OCI-LY1 (cell line): ENCODE results near the gene NREP.

Experiments used
- EZH2 ChIP-seq: fragments of 200-600 bp; sonication (generic), shearing (Covaris generic); IDR thresholded peaks from 2 replicates; pipeline ENCODE4 v1.8.0; 2017; ENCODE audit warnings: borderline replicate concordance, mixed run types, mild to moderate bottlenecking, antibody characterized with exemption, low read length, moderate library complexity, mixed read lengths
- TF ChIP-seq, protein P1 (sequence below): fragments of 200-600 bp; sonication (generic), shearing (Covaris generic); IDR thresholded peaks from 2 replicates; pipeline ENCODE4 v1.5.1; 2017; ENCODE audit warnings: mild to moderate bottlenecking, antibody characterized with exemption, low read length, moderate library complexity, mixed read lengths

DNA sequence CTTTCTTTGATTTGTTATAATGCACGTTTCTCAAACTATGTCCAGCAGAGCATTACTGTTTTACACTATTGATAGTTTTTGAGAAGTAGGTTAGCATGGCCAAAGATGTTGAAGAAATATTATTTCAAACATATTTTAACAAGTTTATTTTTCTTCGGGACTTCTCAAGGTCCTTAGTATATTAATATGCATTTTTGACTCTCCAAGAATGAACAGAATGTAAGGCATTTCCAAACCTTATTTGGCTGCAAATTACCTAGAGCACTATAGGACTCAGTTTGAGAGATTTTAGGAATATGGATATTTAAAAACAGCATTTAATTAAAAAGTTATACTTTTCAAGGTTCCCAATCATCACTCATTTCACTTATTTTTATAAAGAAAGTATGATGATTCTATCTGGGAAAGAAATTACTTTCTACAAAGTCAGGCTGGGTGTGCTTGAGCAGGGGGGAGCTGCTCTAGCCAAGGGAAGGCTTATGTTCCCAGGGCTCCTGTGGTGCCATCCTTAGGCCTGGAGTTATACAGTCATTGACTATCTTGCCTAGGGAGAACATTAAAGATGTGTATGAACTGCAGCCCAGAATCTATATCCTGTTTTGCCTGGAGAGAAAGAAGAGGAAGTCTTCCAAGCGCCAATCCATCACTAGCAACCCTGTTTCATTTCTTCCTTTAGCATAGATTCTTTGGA, 27.6 kb upstream of the NREP start:
- TF ChIP-seq, protein P1, sequence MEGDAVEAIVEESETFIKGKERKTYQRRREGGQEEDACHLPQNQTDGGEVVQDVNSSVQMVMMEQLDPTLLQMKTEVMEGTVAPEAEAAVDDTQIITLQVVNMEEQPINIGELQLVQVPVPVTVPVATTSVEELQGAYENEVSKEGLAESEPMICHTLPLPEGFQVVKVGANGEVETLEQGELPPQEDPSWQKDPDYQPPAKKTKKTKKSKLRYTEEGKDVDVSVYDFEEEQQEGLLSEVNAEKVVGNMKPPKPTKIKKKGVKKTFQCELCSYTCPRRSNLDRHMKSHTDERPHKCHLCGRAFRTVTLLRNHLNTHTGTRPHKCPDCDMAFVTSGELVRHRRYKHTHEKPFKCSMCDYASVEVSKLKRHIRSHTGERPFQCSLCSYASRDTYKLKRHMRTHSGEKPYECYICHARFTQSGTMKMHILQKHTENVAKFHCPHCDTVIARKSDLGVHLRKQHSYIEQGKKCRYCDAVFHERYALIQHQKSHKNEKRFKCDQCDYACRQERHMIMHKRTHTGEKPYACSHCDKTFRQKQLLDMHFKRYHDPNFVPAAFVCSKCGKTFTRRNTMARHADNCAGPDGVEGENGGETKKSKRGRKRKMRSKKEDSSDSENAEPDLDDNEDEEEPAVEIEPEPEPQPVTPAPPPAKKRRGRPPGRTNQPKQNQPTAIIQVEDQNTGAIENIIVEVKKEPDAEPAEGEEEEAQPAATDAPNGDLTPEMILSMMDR, result no peak
- no peak for TF ChIP-seq EZH2
